T-helper 9 cell (primary cell): ENCODE results near the gene SIRPA.
"Not testable (repeated sequence)": the region's sequence is repeated elsewhere in the genome, so short reads cannot be mapped to it uniquely, and the experiment has no call there.

Experiments
- DNase-seq: peaks from one replicate; pipeline ENCODE4 v3.0.0-alpha.2; 2020

SIRPA gene

GRCh38 chr20:1911536-1911935 is 16.3 kb downstream of the SIRPA start:
- DNase-seq = no peak

GRCh38 chr20:1912053-1912452 is 16.8 kb downstream of the SIRPA start:
- no peak for DNase-seq

- no peak for DNase-seq
Measured at GRCh38 chr20:1912646-1913045, 17.4 kb downstream of the SIRPA start.

GRCh38 chr20:1915233-1915632 is 20.0 kb downstream of the SIRPA start:
- DNase-seq = not testable (repeated sequence)

- no peak for DNase-seq
Measured at GRCh38 chr20:1915725-1916124, 20.5 kb downstream of the SIRPA start.

- no peak for DNase-seq
Measured at GRCh38 chr20:1917786-1918185, 22.6 kb downstream of the SIRPA start.

- DNase-seq = no peak
Measured at GRCh38 chr20:1918491-1919165, 23.4 kb downstream of the SIRPA start.

- DNase-seq = no peak
Measured at GRCh38 chr20:1920252-1920651, 25.0 kb downstream of the SIRPA start.

GRCh38 chr20:1920826-1921225 is 25.6 kb downstream of the SIRPA start:
- no peak for DNase-seq

- not testable (repeated sequence) for DNase-seq
Measured at GRCh38 chr20:1921985-1922384, 26.8 kb downstream of the SIRPA start.

GRCh38 chr20:1922786-1923185 is 27.6 kb downstream of the SIRPA start:
- DNase-seq = no peak

GRCh38 chr20:1924910-1925861 is 30.0 kb downstream of the SIRPA start:
- DNase-seq = no peak

GRCh38 chr20:1926237-1926636 is 31.0 kb downstream of the SIRPA start:
- DNase-seq = no peak

GRCh38 chr20:1927217-1927616 is 32.0 kb downstream of the SIRPA start:
- no peak for DNase-seq

- DNase-seq = no peak
Measured at GRCh38 chr20:1928154-1928553, 32.9 kb downstream of the SIRPA start.

- DNase-seq = no peak
Measured at GRCh38 chr20:1928782-1929181, 33.6 kb downstream of the SIRPA start.

- no peak for DNase-seq
Measured at GRCh38 chr20:1929460-1929859, 34.3 kb downstream of the SIRPA start.

- no peak for DNase-seq
Measured at GRCh38 chr20:1930165-1930564, 35.0 kb downstream of the SIRPA start.

- DNase-seq = no peak
Measured at GRCh38 chr20:1931830-1932229, 36.6 kb downstream of the SIRPA start.

GRCh38 chr20:1932971-1933370 is 37.8 kb downstream of the SIRPA start:
- DNase-seq = no peak

- DNase-seq = no peak
Measured at GRCh38 chr20:1933465-1933870, 38.3 kb downstream of the SIRPA start.

- DNase-seq = no peak
Measured at GRCh38 chr20:1934156-1934555, 38.9 kb downstream of the SIRPA start.

- no peak for DNase-seq
Measured at GRCh38 chr20:1934721-1935573, 39.7 kb downstream of the SIRPA start.
